Measurements from ENCODE around the gene PSMD3. TPM values are rescaled to one million over a fixed set of nuclear protein-coding genes. Genes with fewer than 3 reads are reported as not detected.
"Not testable (repeated sequence)": the region's sequence is repeated elsewhere in the genome, so short reads cannot be mapped to it uniquely, and the experiment has no call there.

The PSMD3 gene
- total and polyA plus RNA-seq, 10 donors: 35.6 to 70.6 (median 61.3) TPM

- Histone ChIP-seq H3K4me3 (no peak overlapping the region), H3K36me3 (no peaks in the 10 kb centered on the region), H3K9me3 (no peaks in the 10 kb centered on the region), H3K27ac (no peak overlapping the region), H3K27me3 (replicated peaks in 1 of 7) (no peaks in the 10 kb centered on the region), H3K4me1 (peaks cover 4 to 21% (median 8%) of the 10 kb centered on the region in 6 donors)
- TF ChIP-seq POLR2A (IDR thresholded peaks at IDR 0.05) (no peak), POLR2AphosphoS5 (IDR thresholded peaks at IDR 0.05) (no peak)
- TF ChIP-seq, protein P1, sequence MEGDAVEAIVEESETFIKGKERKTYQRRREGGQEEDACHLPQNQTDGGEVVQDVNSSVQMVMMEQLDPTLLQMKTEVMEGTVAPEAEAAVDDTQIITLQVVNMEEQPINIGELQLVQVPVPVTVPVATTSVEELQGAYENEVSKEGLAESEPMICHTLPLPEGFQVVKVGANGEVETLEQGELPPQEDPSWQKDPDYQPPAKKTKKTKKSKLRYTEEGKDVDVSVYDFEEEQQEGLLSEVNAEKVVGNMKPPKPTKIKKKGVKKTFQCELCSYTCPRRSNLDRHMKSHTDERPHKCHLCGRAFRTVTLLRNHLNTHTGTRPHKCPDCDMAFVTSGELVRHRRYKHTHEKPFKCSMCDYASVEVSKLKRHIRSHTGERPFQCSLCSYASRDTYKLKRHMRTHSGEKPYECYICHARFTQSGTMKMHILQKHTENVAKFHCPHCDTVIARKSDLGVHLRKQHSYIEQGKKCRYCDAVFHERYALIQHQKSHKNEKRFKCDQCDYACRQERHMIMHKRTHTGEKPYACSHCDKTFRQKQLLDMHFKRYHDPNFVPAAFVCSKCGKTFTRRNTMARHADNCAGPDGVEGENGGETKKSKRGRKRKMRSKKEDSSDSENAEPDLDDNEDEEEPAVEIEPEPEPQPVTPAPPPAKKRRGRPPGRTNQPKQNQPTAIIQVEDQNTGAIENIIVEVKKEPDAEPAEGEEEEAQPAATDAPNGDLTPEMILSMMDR (IDR thresholded peaks at IDR 0.05 in 8 of 11, conservative IDR thresholded peaks at IDR 0.05 in 3 of 11): no peak
- no peak for DNase-seq
- WGBS, 5 donors: 83 to 90% (median 86%) methylated on average over 6 to 14 of the region's 14 CpGs
- intact Hi-C loops (cut with DNase I; ENCODE audit: low total_unique reads): no loop called here
Measured at GRCh38 chr17:39943702-39944392, 36.8 kb upstream of the PSMD3 start.

- peaks cover 3 to 23% (median 5%) of the 10 kb centered on the region in 6 donors for H3K4me1 ChIP-seq
- no peaks in the 10 kb centered on the region for H3K9me3 ChIP-seq
- H3K4me3 ChIP-seq: no peak overlapping the region
- WGBS, 5 donors: 83 to 94% (median 89%) methylated on average over 11 to 16 of the region's 16 CpGs
- no peak overlapping the region for H3K27ac ChIP-seq
- no peak for DNase-seq
- intact Hi-C loops (cut with DNase I; ENCODE audit: low total_unique reads): no loop called here
- H3K36me3 ChIP-seq: no peaks in the 10 kb centered on the region
- no peaks in the 10 kb centered on the region for H3K27me3 ChIP-seq (replicated peaks in 1 of 7)
- TF ChIP-seq, protein P1 (IDR thresholded peaks at IDR 0.05 in 8 of 11, conservative IDR thresholded peaks at IDR 0.05 in 3 of 11): no peak
- no peak for TF ChIP-seq POLR2A (IDR thresholded peaks at IDR 0.05)
- no peak for TF ChIP-seq POLR2AphosphoS5 (IDR thresholded peaks at IDR 0.05)
Measured at GRCh38 chr17:39944393-39944711, 36.3 kb upstream of the PSMD3 start.

DNA sequence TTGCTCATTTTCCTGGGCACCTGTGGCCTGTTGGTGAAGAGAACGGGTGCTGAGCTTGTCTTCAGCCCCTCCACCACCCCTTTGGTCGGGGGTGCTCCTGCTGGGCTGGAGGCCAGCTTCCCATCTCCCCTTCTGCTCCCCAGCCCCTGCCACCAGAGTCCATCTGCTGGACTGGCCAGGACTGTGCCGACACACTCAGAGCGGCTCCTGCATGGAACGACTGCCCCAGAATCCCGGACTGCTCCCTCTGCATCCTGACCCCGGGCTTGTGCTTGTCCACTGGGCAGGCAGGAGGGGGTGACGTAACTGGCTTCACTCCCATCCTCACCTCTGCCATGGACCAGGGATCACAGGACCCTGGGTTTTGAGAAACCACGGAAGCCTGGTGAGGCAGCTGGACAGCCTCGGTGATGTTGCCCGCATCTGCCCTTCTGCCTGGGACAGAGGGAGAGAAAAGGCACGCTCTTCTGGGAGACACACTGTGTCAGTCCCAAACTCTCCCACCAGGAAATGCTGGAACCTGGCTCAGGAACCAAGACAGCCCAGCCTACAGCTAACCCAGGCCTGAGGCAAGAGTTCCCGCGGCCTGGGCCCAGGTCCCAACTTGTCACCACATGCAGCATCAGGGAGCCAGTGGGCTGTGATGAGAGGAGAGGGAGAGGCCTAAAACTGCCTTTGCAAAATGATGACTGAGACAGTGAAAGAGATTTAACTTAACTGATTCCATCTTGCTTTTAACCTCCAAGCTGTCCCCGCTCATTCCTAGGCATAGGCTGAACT lies 33.9 kb upstream of the PSMD3 start:
- Histone ChIP-seq H3K36me3 (no peaks in the 10 kb centered on the region), H3K27ac (no peak overlapping the region), H3K4me3 (no peak overlapping the region), H3K9me3 (no peaks in the 10 kb centered on the region), H3K27me3 (replicated peaks in 1 of 7) (no peaks in the 10 kb centered on the region), H3K4me1 (peaks cover 0 to 13% (median 0%) of the 10 kb centered on the region in 6 donors)
- TF ChIP-seq, protein P1 (IDR thresholded peaks at IDR 0.05 in 8 of 11, conservative IDR thresholded peaks at IDR 0.05 in 3 of 11): no peak
- TF ChIP-seq POLR2A (IDR thresholded peaks at IDR 0.05): no peak
- TF ChIP-seq POLR2AphosphoS5 (IDR thresholded peaks at IDR 0.05): no peak
- 82 to 89% (median 86%) methylated on average over 10 to 15 of the region's 15 CpGs for WGBS, 5 donors
- DNase-seq: no peak
- intact Hi-C loops (cut with DNase I; ENCODE audit: low total_unique reads): no loop called here

DNA sequence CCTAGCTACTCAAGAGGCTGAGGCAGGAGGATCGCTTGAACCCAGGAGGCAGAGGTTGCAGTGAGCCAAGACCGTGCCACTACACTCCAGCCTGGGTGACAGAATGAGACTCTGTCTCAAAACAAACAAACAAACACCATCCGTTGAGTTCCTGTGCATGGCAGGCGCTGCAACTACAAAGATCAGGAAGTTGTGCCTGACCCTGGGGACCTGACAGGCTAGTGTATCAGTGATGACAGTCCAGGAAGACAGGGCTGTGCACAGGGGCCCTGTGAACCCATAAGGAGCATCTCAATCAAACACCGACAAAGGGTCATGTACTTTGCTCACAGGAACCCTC lies 32.1 kb upstream of the PSMD3 start:
- 46 to 71% (median 58%) methylated on average over 5 of the region's 5 CpGs for WGBS, 5 donors
- H3K27ac ChIP-seq: peak overlapping the region in 1 of 8 donors; percentile 38
- H3K36me3 ChIP-seq; H3K27me3 ChIP-seq (replicated peaks in 1 of 7); H3K9me3 ChIP-seq; intact Hi-C loops (cut with DNase I; ENCODE audit: low total_unique reads); DNase-seq; H3K4me3 ChIP-seq: not testable (repeated sequence)
- peaks cover 0 to 21% (median 9%) of the 10 kb centered on the region in 6 donors for H3K4me1 ChIP-seq
